ENCODE data around the gene MAP4K1.

The MAP4K1 gene

DNA sequence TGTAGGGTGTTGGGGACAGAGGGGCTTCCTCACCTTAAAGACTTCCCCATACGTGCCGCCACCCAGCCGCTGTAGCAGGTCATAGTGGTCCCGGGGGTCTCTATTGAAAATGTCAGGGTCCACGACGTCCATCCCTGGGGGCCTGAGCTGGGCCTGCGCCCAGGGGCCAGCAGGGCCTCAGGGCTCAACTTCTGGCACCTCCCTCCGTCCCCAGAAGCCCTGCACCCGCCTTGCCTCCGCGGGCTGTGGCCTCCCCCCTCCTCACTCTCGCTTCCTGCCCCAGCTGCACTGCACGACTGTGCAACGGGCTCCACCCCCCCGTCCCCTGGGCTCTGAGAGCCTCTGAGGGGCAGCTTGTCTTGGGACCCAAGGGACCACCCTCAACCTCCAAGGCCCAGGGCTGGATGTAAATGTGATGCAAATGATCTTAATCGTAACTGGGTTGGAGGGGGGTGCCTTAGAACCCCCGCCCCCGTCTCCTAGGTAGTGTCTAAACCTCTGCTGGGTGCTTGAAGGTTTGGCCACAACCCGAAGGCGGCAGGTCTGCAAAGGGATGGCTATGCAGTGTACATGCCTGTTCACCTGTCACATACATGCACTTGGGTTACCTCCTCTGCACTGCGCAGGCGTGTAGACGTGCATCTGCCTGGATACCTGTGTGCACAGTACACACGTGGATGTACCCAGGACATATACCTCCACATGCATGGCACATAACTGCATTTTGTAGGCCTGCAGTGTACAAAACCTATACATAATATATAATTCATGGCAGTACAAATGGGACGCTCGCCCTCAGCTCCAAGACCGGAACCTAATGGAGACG lies at the start of gene MAP4K1:
MAP4K1 (minus strand) TSS at position 190 of the 826 bp plus-strand sequence; CDS start at position 132, 58 bp downstream.
- no peak for DNase-seq

DNA sequence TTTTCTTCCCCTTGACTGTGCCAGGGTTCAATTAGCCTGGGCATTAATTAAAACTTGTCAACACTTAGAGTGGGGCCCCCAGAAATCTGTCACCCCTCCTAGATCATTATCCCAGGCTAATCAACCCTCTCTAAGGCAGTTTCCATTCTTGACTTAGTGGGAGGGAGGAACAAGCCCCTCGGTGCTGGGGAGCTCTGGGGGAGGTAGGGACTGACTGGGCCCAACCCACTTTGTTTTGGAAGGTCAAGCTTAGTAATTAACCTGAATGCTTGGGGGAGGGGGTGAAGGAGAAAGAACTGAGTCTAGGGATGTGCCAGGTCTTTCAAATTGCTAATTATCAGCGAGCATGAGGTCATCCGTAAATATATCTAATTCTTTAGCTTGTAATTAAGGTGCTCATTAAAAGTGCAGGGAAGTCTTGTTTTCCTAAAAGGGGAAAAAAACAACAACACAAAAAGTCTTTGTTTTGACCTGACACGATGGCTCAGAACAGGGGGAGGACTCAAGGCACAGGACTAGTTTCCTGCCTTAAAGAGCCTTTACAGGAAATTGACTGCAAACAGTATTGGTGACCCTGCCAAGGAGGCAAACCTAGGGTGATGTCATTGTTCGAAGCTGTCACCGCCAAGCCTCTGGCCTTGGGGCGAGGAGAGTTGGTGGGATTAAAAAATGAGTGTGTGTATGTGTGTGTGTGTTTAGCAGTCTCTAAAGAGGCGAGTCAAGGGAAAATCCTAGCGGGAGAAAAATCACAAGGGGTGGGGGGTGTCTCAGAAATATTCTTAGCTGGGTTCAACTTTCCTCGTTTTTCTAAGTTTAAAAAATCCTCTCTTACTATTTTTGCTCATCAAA lies 49.1 kb upstream of the MAP4K1 start:
- no peak for DNase-seq

DNA sequence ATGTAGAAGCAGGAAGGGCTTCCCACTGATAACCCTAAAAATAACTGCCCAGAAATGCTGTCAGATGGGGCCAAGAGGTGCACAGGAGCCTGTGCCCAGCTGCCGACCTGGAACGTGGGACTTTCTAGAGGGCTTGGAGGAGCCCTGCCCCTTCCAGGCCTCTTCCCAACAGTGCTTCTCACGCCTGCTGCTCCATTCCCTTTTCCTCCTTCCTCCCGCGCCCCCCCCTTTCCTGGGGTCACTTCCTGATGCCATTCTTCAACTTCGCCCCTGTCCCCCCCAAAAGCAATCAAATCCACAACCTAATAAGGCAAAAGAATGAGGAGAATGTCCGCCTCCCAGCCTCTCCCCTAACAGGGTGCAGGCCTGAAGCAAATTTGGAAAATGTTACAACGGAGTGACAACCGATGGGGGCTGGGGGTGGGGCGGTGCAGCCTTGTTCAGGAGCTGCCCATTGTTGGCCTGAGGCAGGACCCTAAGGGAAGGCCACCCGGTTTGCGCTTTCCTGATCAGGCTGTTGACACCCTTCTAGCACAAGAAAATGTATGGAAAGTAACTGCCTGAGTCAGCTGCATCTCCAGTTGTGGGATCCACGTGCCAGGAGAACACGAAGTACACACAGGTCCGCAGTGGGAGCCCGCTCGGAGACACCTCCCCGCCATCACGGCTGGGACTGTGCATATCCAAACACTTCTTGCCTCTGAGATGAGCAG lies 48.4 kb upstream of the MAP4K1 start:
- no peak for DNase-seq

DNA sequence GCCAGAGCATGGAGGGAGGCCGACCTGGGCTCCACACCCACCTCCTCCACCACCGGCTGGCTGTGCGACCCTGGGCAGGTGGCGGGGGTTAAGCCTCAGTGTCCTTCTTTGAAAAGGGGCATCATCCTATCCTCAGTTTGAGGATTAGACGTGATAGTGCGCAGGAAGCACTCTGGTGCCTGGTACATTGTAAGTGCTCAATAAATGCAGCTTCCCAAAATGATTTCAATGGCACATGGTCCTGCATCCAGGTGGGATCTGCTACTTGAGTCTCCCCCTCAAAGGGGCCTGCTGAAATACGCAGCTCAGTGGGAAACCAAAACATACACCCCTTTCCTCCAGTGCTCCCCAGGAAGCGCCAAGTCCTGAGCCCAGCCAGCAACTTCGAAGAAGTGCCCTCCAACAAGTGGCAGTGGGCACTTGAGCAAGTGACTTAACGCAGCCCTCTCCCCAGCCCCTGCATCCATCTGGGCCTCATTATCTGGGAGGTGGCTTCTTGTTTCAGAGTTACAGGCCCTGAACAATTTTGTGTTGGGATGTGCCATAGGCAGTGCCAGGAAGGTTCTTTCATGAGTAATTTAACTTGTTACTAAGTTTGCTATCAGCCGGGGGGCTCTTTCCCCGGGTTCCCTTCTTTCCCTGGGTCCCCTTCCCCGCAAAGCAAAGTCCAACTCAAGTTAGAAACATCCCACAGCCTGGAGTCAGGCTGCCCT lies 47.6 kb upstream of the MAP4K1 start:
- no peak for DNase-seq

GRCh38 chr19:38664503-38665211 lies 46.9 kb upstream of the MAP4K1 start:
- no peak for DNase-seq

DNA sequence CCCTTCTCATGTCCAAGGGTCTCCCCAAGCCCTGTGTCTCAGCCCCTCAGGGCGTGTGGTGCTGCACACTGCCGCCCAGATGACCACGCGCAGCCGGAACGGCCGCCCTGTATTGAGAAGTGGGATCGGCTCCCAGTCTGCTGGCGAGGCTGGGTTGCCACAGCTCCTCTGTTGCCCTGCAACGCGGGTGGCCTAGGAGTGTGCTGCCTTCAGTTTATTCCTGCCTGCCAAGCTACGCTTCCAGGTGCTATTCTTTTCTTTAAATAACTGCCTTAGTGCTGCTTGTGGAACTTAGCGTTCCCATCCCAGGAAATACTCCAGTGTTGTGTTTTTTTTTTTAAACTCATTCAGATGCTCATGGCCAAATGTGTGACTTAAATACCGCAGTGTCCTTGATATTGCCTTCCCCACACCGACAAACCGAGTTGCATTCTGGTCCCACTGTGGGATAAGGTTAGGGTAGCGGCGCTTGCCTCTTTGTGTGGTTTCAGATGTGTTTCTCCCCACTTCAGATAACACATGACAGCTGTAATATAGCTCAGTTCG lies 46.3 kb upstream of the MAP4K1 start:
- no peak for DNase-seq

DNA sequence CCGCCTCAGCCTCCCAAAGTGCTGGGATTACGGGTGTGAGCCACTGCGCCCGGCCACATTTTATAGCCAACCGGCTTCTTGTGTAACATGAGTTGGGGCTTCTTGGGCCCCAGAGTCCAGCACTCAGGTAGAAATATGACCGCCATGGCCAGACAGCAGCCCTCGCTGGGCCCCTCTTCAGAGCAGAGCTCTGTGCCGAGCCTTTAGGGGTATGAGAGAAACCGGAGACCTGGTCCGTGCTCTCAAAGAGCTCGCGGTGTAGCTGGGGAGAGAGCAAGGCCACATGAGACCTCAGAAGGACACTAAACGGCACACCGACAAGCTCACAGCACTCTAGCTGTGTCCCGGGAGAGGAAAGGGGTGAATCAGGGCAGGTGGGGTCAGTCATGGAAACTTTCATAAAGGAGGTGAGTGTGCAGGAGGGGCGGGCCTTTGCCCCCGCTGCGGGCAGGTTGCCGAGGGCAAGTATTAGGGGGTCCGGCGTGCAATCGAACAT lies 45.5 kb upstream of the MAP4K1 start:
- DNase-seq = no peak

GRCh38 chr19:38662537-38663155 lies 44.9 kb upstream of the MAP4K1 start:
- no peak for DNase-seq

DNA sequence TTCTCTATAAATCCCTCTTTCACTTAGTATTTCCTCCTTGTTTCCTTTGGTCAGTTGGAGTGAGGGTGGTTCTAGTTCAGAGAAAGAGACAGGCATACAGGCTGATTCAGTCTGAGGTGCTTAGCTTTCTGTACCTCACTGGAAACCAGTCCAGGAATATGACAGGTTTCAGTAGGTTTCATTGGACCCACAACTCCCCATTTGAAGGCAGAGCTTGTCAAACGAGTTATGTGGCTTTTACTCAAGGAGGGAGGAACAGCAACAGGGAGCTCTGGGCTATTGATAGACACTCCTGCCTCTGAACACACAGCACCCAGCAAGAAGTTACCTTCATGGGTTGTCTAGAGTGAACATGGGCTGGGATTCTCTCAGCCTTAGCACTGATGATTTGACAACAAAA lies 44.2 kb upstream of the MAP4K1 start:
- no peak for DNase-seq

- DNase-seq = no peak
These were observed 43.4 kb upstream of the MAP4K1 start for GRCh38 chr19:38661136-38661535.

- DNase-seq = no peak
These were observed 43.0 kb upstream of the MAP4K1 start for GRCh38 chr19:38660724-38661123.

- DNase-seq = peak; percentile 64
These were observed 40.9 kb upstream of the MAP4K1 start for GRCh38 chr19:38658462-38659306.

DNA sequence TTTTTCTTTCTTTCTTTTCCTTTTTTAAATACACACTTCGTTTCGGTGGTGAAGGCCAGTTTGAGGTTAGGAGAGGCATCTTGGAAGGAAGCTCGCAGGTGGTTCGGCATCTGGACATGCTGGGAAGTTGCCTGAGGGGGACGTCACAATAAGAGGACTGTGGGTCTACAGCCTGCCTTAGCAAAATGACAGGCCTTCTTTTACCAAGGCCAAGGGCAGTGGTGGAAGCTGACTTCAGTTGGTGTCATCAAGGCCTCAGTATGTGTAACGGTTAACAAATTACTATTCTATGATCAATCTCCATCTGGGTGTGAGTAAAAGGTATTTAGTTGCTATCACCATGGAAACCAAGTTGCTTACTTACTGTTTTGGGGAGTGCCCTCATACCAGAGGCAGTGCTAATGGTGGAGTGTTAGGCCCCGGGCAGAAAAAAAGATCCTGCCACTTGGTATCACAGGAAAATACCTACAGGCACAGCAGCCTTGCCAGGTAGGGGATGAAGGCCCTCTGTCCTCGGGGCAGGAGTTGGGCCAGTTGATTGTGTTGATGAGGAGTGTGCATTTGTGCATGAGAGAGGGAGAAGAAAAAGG lies 40.0 kb upstream of the MAP4K1 start:
- no peak for DNase-seq

DNA sequence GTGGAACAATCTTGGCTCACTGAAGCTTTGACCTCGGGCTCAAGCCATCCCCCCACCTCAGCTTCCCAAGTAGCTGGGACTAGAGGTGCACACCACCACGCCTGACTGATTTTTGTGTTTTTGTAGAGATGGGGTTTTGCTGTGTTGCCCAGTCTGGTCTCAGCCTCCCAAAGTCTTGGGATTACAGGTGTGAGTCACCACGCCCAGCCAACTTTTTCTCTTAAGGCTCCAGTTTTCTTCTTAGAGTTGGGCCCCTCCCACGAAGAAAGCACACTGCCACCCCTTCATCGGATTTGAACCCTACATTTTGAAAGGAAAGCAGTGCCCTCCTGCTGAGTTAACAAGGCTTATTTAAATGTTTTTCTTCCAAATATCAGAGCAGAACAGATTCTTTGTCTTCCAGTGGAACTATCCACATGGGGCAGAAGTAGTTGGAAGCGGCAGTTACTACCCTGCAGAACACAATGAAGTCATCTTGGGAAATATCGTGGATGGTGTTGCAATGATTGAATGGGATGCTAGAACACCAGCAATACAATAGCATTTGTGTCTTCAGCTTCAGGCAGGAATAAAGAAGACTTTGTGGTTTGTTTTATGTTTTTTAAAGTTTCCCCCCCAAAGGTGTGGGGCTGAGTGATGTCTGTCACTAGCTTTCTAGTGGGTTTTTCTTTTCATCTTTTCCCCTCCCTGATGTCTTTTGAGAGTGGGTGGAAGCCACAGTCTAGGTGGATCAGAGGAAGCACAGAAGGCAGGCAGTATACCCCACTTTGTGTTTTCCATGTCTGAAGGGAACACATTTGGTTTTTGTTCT lies 38.6 kb upstream of the MAP4K1 start:
- DNase-seq = no peak

GRCh38 chr19:38655148-38655824 lies 37.5 kb upstream of the MAP4K1 start:
- no peak for DNase-seq

- DNase-seq = no peak
These were observed 36.9 kb upstream of the MAP4K1 start for GRCh38 chr19:38654628-38655055.

- peak; percentile 39 for DNase-seq
These were observed 35.3 kb upstream of the MAP4K1 start for GRCh38 chr19:38653028-38653571.
